ENCODE data around the gene RAB4A.

The RAB4A gene

DNA sequence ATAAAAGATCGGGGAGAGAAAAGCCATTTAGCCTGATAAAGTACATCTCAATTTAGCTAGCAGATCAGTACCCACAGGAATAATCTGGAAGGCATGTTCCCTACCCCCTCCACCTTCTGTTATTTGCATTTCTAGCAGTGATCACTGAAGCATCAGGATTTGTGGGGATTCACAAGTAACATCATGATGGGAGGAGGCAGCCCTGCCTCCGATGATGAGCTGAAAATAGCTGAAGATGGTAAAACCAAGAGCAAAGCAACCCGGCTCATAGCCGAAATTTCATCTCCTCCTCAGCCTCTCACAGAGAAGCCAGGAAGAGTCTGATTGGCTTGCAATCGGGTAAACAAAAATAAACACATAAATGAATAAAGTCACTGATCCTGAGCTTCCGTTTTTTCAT lies 69.6 kb downstream of the RAB4A start:
- no peak for DNase-seq

DNA sequence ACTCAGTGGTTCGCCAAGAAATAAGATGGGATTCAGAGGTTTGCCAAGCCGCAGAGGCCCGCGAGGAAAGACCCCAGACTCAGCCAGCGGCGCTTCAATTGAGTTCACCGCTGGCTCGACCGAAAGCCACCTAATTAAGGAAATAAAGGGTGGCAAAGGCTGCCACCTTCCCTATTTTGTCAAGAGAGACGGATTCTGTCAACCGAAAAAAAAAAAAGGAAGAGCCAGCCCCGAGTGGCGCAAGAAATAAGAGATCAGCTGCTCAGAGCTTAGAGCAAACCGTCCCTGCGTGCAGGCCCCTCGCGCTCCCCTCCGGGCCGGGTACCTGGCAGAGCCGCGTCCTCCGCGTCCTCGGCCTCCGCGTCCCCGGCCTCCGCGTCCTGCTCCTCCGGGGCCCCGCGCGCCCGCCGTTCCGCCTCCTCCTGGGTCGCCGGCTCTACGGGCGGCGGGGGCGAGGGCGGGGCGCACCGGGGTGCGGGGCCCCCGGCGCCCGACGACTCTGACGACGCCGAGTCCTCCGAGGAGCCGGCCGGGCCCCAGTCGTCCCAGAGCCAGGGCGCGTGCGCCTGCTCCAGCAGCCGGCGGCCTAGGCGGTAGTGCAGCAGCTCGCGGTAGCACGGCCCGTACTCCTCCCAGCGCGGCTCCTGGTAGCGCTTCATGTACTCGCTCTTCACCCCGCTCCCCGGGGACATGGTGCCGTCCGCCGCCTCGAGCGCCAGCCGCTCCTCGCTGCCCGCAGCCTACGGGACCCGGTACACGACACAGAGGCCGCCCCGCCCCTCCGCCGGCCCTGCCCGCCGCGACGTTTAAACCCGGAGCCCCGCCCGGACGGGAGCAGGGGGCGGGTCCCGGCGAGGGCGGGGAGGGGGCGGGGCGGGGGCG lies 71.1 kb downstream of the RAB4A start:
- peak; percentile 76 for DNase-seq

DNA sequence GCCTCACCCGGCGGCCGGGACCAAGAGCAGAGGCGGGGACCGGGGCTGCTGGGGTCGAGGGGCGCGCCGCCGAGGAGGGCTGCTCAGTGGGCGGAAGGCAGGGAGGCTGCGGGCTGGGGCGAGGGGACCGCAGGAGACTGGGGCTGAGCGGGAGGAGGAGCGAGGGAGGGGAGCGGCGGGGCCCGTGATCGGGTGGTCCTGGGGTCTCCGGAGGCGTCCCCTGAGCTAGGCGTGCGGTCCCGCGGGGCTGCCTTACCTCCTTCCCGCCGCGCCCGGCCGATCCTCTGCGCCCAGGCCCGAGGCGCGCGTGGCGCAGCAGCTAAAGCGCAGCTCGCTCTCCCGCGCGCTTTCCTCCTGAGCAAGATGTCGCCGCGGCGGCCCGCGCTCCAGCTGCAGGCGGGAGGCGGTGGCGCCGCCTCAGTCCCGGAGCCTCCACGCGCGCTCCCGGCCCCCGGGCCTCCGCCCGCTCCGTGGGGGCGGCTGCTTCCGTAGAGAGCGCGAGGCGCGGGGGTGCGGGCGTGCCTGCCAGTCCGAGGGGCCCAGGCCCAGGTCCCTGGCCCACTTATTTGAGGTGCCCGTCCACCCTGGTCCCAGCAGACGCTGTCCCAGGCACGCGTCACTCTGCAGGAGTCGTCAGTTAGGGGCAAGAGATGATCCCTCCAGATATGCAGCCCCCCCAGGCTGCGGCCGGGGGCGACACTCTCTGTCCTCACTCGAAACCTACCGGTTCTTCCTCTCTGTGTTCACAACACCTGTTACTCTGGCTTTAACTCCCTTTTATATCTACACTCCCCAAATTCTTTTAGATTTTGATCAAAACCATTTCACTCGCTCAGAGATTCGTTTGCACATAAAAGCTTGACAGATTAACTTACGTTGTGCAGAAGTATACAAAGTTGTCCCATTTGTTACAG lies 72.0 kb downstream of the RAB4A start, which contains the start of gene CCSAP:
Gene CCSAP, minus strand, starts transcription at position 392 of the 914 bp plus-strand sequence. CDS start 582 bp downstream, outside the sequence.
- DNase-seq: peak; percentile 51

DNA sequence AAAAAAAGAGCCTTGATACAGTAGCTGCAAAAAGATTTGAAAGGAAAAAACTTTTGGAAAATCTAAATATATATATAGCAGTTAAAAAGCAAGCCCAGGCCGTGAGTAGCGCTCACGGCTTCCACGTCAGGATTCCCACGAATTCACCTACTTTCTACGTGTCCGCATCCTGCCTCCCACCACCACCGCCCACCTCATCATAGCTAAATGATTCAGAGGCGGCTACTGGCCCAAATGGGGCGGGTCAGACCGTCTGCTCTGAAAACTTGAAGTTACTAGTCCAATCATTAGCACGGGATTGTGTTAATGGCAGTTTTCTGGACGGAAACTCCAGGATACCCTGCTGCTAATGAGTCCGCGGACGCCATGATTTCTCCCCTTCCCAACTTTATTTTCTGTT lies 73.2 kb downstream of the RAB4A start:
- no peak for DNase-seq

DNA sequence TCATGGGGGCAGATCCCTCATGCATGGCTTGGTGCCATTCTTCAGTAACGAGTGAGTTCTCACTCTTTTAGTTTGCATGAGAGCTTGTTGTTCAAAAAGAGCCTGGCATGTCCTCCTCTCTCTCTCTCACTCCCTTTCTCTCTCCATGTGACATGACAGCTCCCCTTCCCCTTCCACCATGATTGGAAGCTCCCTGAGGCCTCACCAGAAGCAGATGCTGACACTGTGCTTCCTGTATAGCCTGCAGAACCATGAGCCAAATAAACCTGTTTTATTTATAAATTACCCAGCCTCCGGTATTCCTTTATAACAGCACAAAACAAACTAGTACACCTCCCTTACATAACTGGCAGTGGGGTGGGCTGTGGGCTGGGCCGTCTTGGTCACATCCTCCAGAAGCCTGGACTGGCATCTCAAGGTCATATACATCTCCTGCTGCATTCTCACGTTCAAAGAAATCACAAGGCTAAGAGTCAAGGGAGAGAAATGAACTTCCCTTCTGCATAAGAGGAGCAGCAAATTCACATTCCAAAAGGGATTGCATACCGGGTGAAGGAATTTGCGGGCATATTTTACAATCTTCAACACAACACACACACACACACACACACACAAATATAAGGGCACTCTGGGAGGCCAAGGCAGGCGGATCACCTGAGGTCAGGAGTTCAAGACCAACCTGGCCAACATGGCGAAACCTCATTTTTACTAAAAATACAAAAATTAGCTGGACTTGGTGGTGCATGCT lies 74.2 kb downstream of the RAB4A start:
- no peak for DNase-seq

DNA sequence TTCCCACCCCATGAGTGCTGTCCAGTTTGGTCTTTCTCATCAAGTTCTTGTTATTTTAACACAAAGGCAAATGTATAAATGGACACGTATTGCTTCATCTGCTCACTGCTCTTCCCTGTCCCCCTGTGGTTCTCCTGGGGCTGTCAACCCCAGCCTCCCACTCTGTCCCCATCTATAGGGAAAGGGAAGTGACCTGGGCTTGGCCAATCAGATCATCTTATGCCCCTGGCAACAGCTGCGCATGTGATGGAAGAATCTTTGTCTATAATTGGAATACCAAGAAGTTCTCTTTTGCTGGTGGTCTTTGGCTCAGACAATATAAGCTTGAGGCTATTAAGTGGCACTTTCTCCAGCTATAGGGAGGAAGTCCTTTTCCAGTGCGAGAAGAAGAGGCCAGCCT lies 76.6 kb downstream of the RAB4A start:
- DNase-seq: no peak

DNA sequence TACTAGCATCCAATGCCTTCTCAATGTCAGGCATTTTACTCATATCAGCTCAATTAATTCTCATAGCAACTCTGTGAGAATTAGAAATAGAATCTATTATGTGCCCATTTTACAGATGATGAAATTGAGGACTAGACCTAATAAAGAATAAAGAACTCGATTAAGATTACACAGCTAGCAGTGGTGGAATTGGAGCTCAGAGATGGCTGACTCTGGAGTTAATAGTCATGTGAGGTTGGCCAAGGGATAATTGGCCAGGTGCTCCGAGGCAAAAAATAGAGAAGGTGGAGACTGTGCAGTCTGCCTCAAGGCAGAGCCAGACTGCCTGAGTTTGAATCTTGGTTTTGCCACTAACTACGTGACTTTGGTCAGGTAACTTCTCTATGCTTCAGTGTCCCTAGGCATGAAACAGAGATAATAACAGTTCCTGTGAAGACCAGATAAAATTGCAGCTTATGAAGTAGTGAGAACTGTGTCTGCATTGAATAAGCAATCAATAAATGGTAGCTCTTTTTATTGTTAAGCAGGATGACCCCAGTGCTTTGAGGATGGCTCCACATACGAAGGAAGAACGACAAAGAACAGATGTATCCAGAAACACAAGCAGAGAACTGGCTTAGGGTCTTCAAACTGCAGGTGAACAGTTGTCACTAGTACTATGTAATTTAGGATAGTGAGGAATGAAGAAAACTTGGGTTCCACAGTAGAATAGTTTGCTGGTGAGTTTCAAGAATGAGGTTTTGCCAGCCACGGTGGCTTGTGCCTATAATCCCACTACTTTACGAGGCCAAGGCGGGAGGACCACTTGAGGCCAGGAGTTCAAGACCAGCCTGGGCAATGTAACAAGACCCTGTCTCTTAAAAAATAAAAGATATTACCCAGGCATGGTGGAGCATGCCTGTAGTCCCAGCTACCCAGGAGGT lies 78.8 kb downstream of the RAB4A start:
- DNase-seq: no peak

DNA sequence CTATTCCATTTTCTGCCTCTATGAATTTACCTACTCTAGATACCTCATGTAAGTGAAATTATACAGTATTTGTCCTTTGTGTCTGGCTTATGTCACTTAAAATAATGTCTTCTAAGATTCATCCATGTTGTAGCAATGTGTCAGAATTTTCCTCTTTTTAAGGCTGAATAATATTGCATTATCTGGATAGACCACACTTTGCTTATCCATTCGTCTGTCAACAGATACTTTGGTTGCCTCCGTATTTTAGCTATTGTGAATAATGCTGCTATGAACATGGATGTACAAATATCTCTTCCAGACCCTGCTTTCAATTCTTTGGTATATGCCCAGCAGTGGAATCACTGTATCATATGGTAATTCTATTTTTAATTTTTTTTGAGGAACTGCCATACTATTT lies 82.1 kb downstream of the RAB4A start:
- no peak for DNase-seq

DNA sequence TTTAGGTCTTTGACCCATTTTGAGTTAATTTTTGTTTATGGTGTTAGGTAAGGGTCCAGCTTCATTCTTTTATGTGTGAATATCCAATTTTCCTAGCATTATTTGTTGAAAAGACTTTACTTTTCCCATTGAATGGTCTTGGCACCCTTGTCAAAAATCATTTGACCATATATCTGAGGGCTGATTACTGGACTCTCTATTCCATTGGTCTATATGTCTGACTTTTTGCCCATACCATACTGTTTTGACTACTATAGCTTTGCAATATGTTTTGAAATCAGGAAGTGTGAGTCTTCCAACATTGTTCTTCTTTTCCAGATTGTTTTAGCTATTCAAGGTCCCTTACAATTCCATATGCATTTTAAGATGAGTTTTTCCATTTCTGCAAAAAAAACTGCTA lies 83.3 kb downstream of the RAB4A start:
- DNase-seq: no peak
